ENCODE data around the gene SLC2A5.
"Not testable (repeated sequence)": the region's sequence is repeated elsewhere in the genome, so short reads cannot be mapped to it uniquely, and the experiment has no call there.

Gene SLC2A5

DNA sequence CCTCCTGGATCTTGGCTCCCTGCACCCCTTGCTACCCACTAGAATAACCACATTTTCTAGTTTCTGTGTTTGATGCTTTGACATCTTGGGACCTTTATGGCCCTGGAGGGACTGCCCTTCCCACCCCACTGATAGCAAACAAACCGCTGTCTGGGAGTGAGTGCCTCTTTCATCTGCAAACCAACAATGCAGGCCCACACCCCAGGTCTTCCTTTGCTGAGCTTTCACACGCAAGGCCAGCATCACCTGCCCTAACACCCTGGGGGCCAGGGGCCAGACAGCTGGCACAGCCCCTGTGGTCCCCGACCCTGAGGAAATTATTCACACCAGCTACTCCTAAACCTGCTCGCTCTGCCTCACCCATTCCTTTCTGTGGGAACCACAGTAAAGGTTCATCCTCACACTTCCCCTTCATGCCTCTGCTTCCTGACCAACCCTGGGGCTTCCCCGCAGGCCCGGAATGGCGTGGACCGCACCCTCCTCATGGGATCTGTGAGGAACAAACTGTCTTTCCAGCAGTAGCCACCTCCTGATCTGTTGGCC lies 58.6 kb downstream of the SLC2A5 start:
- H3K36me3 ChIP-seq (ENCODE audit: control insufficient read depth in 1 of 2, insufficient read depth in 2 of 2, low read length in 2 of 2), result no peaks in the 10 kb centered on the region
- no peaks in the 10 kb centered on the region for H3K9me3 ChIP-seq (ENCODE audit: control insufficient read depth in 1 of 2, low read length in 2 of 2)
- no peak overlapping the region for H3K27ac ChIP-seq (ENCODE audit: low read length)
- H3K27me3 ChIP-seq (ENCODE audit: low read depth, low read length), result no peaks in the 10 kb centered on the region
- H3K4me1 ChIP-seq (ENCODE audit: control insufficient read depth in 1 of 2, insufficient read depth in 2 of 2, low read length in 2 of 2), result no peaks in the 10 kb centered on the region
- no peak overlapping the region for H3K4me3 ChIP-seq (ENCODE audit: low read depth in 1 of 2, low read length in 2 of 2)

GRCh38 chr1:9009438-9010370 lies 59.7 kb downstream of the SLC2A5 start:
- H3K27me3 ChIP-seq (ENCODE audit: low read depth, low read length), result no peaks in the 10 kb centered on the region
- H3K4me1 ChIP-seq (ENCODE audit: control insufficient read depth in 1 of 2, insufficient read depth in 2 of 2, low read length in 2 of 2), result no peaks in the 10 kb centered on the region
- H3K9me3 ChIP-seq (ENCODE audit: control insufficient read depth in 1 of 2, low read length in 2 of 2), result no peaks in the 10 kb centered on the region
- H3K27ac ChIP-seq (ENCODE audit: low read length), result no peak overlapping the region
- H3K4me3 ChIP-seq (ENCODE audit: low read depth in 1 of 2, low read length in 2 of 2), result no peak overlapping the region
- no peaks in the 10 kb centered on the region for H3K36me3 ChIP-seq (ENCODE audit: control insufficient read depth in 1 of 2, insufficient read depth in 2 of 2, low read length in 2 of 2)

- Histone ChIP-seq H3K4me1 (ENCODE audit: control insufficient read depth in 1 of 2, insufficient read depth in 2 of 2, low read length in 2 of 2) (no peaks in the 10 kb centered on the region), H3K36me3 (ENCODE audit: control insufficient read depth in 1 of 2, insufficient read depth in 2 of 2, low read length in 2 of 2) (no peaks in the 10 kb centered on the region), H3K9me3 (ENCODE audit: control insufficient read depth in 1 of 2, low read length in 2 of 2) (no peaks in the 10 kb centered on the region), H3K27me3 (ENCODE audit: low read depth, low read length) (no peaks in the 10 kb centered on the region), H3K4me3 (ENCODE audit: low read depth in 1 of 2, low read length in 2 of 2) (no peak overlapping the region), H3K27ac (ENCODE audit: low read length) (no peak overlapping the region)
These were observed 61.2 kb downstream of the SLC2A5 start for GRCh38 chr1:9008236-9008635.

DNA sequence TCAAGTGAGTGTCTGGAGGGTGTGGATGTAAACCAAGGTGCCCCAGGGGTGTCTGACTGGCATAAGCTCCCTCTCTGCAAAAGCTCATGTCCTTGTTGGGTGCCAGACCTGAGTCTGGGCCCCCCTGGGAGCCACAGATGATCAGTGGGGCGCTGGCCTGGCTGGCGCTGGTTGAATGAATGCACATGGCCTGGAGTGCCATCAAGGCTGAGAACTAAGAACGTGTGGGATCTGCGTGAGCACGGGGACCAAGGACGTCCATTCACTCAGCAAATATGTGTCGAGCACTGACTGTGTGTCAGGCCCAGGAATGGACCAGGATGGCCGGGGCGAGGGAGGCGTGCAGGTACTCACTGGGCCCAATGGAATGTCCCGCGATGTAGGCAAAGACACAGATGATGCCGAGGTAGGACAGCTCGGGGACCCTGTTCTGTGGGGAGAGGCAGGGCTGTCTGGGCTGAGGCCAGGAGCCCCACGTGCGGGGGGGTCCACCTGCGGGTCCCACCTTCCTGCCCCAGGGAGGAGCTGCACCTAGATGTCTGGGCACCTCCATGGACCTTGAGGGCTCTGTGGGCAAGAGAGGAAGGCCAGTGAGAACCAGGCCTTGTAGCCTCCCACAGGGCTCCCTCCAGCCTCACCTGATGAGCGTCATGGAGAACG lies 62.3 kb downstream of the SLC2A5 start:
- no peaks in the 10 kb centered on the region for H3K9me3 ChIP-seq (ENCODE audit: control insufficient read depth in 1 of 2, low read length in 2 of 2)
- no peak overlapping the region for H3K27ac ChIP-seq (ENCODE audit: low read length)
- no peaks in the 10 kb centered on the region for H3K4me1 ChIP-seq (ENCODE audit: control insufficient read depth in 1 of 2, insufficient read depth in 2 of 2, low read length in 2 of 2)
- no peaks in the 10 kb centered on the region for H3K27me3 ChIP-seq (ENCODE audit: low read depth, low read length)
- H3K36me3 ChIP-seq (ENCODE audit: control insufficient read depth in 1 of 2, insufficient read depth in 2 of 2, low read length in 2 of 2), result no peaks in the 10 kb centered on the region
- H3K4me3 ChIP-seq (ENCODE audit: low read depth in 1 of 2, low read length in 2 of 2), result no peak overlapping the region

DNA sequence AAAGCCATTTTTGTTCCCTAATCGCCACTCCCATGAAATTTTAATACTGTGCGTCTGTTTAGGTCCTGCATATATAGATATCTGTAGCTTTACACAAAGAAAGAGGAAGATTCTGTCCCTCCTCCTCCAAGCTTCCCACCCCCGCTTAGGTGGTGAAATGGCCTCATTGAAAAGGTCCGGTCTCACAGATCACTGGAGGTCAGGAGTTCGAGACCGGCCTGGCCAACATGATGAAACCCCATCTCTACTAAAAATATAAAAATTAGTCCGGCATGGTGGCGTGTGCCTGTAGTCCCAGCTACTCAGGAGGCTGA lies 64.1 kb downstream of the SLC2A5 start:
- Histone ChIP-seq H3K36me3 (ENCODE audit: control insufficient read depth in 1 of 2, insufficient read depth in 2 of 2, low read length in 2 of 2) (no peaks in the 10 kb centered on the region), H3K27ac (ENCODE audit: low read length) (no peak overlapping the region), H3K27me3 (ENCODE audit: low read depth, low read length) (no peaks in the 10 kb centered on the region), H3K4me1 (ENCODE audit: control insufficient read depth in 1 of 2, insufficient read depth in 2 of 2, low read length in 2 of 2) (no peaks in the 10 kb centered on the region), H3K4me3 (ENCODE audit: low read depth in 1 of 2, low read length in 2 of 2) (no peak overlapping the region), H3K9me3 (ENCODE audit: control insufficient read depth in 1 of 2, low read length in 2 of 2) (no peaks in the 10 kb centered on the region)

DNA sequence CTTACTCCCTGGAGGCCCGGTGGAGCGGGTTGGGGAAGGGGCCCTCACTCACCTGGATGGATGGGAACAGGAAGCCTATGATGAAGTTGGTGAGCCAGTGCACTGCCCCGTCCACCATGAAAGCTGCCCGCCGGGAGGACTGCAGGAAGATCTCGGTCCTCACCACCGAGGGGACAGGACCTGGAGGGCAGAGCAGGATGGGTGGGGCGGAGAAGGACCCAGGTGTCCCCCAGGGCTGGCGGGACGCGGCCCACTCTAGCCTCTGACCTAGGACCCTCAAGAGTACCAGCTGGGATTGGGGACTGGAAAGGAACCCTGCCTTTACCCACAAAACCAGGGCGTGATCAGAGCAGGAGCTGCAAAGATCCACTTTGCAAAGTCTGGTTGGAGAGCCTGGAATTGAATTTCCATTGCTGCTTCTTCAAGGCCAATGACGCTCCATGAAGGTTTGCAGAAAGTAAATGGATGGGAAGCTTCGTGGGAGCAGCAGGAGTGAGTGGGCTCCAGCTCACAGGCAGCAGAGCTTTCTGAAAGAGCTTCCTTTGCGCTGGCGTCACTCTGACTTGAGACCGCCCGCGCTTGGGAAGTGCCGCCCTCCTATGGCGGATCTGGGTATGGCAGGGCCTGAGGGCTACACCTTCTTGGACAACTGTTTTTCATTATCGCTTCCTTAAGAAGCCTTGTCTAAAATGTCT lies 64.6 kb downstream of the SLC2A5 start:
- Histone ChIP-seq H3K36me3 (ENCODE audit: control insufficient read depth in 1 of 2, insufficient read depth in 2 of 2, low read length in 2 of 2) (no peaks in the 10 kb centered on the region), H3K27me3 (ENCODE audit: low read depth, low read length) (no peaks in the 10 kb centered on the region), H3K27ac (ENCODE audit: low read length) (no peak overlapping the region), H3K9me3 (ENCODE audit: control insufficient read depth in 1 of 2, low read length in 2 of 2) (no peaks in the 10 kb centered on the region), H3K4me1 (ENCODE audit: control insufficient read depth in 1 of 2, insufficient read depth in 2 of 2, low read length in 2 of 2) (no peaks in the 10 kb centered on the region), H3K4me3 (ENCODE audit: low read depth in 1 of 2, low read length in 2 of 2) (no peak overlapping the region)

- Histone ChIP-seq H3K4me3 (ENCODE audit: low read depth in 1 of 2, low read length in 2 of 2) (no peak overlapping the region), H3K9me3 (ENCODE audit: control insufficient read depth in 1 of 2, low read length in 2 of 2) (no peaks in the 10 kb centered on the region), H3K27ac (ENCODE audit: low read length) (no peak overlapping the region), H3K36me3 (ENCODE audit: control insufficient read depth in 1 of 2, insufficient read depth in 2 of 2, low read length in 2 of 2) (no peaks in the 10 kb centered on the region), H3K4me1 (ENCODE audit: control insufficient read depth in 1 of 2, insufficient read depth in 2 of 2, low read length in 2 of 2) (no peaks in the 10 kb centered on the region), H3K27me3 (ENCODE audit: low read depth, low read length) (no peaks in the 10 kb centered on the region)
These were observed 65.3 kb downstream of the SLC2A5 start for GRCh38 chr1:9004031-9004699.

GRCh38 chr1:9002215-9002560 lies 67.2 kb downstream of the SLC2A5 start:
- not testable (repeated sequence) for H3K4me1 ChIP-seq (ENCODE audit: control insufficient read depth in 1 of 2, insufficient read depth in 2 of 2, low read length in 2 of 2); H3K27me3 ChIP-seq (ENCODE audit: low read depth, low read length); H3K27ac ChIP-seq (ENCODE audit: low read length); H3K36me3 ChIP-seq (ENCODE audit: control insufficient read depth in 1 of 2, insufficient read depth in 2 of 2, low read length in 2 of 2); H3K9me3 ChIP-seq (ENCODE audit: control insufficient read depth in 1 of 2, low read length in 2 of 2); H3K4me3 ChIP-seq (ENCODE audit: low read depth in 1 of 2, low read length in 2 of 2)

- not testable (repeated sequence) for H3K4me3 ChIP-seq (ENCODE audit: low read depth in 1 of 2, low read length in 2 of 2); H3K4me1 ChIP-seq (ENCODE audit: control insufficient read depth in 1 of 2, insufficient read depth in 2 of 2, low read length in 2 of 2); H3K27me3 ChIP-seq (ENCODE audit: low read depth, low read length); H3K27ac ChIP-seq (ENCODE audit: low read length); H3K9me3 ChIP-seq (ENCODE audit: control insufficient read depth in 1 of 2, low read length in 2 of 2); H3K36me3 ChIP-seq (ENCODE audit: control insufficient read depth in 1 of 2, insufficient read depth in 2 of 2, low read length in 2 of 2)
These were observed 67.8 kb downstream of the SLC2A5 start for GRCh38 chr1:9001534-9002214.

- not testable (repeated sequence) for H3K36me3 ChIP-seq (ENCODE audit: control insufficient read depth in 1 of 2, insufficient read depth in 2 of 2, low read length in 2 of 2); H3K4me1 ChIP-seq (ENCODE audit: control insufficient read depth in 1 of 2, insufficient read depth in 2 of 2, low read length in 2 of 2); H3K9me3 ChIP-seq (ENCODE audit: control insufficient read depth in 1 of 2, low read length in 2 of 2); H3K4me3 ChIP-seq (ENCODE audit: low read depth in 1 of 2, low read length in 2 of 2); H3K27ac ChIP-seq (ENCODE audit: low read length); H3K27me3 ChIP-seq (ENCODE audit: low read depth, low read length)
These were observed 75.3 kb downstream of the SLC2A5 start for GRCh38 chr1:8993962-8994675.

Measured in muscle layer of duodenum (tissue), 2 donors.